Thyroid gland (tissue), 4 donors: ENCODE measurements around the gene TNN.

Experiments
- POLR2A ChIP-seq, 2 donors: fragments of 450-650 bp; IDR thresholded peaks; one replicate each; pipeline ENCODE4 v1.6.1; 2017; ENCODE audit warnings: antibody characterized with exemption in 2 of 2, mild to moderate bottlenecking in 2 of 2, moderate library complexity in 1 of 2
- TF ChIP-seq, protein P1 (sequence below), 6 experiments: fragments of 200-600 bp in 3 of 6; fragments of 450-650 bp in 3 of 6; sonication (generic) in 3 of 6; IDR thresholded peaks; one replicate each; pipeline ENCODE4 v1.5.1; 2016 to 2019; ENCODE audit warnings: antibody characterized with exemption in 6 of 6, mild to moderate bottlenecking in 2 of 6, inconsistent platforms in 1 of 6, moderate library complexity in 1 of 6

DNA sequence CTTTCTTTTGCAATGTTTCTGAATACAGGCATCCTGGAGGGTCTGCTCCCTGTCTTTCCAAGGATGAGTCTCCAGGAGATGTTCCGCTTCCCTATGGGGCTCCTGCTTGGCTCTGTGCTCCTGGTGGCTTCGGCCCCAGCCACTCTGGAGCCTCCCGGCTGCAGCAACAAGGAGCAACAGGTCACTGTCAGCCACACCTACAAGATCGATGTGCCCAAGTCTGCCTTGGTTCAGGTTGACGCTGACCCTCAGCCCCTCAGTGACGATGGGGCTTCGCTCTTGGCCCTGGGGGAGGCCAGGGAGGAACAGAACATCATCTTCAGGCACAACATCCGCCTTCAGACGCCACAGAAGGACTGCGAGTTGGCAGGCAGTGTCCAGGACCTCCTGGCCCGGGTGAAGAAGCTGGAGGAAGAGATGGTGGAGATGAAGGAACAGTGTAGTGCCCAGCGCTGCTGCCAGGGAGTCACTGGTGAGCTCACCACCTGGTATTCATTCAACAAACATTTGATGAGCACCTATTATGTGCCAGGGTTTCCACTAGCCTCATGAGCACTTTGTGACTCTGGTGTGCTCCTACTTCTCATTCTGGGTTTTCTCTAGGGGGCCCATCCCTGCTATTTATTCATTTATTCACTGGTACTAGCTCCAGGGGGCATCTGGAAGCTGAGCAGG lies 9.9 kb downstream of the TNN start:
- TF ChIP-seq, protein P1, sequence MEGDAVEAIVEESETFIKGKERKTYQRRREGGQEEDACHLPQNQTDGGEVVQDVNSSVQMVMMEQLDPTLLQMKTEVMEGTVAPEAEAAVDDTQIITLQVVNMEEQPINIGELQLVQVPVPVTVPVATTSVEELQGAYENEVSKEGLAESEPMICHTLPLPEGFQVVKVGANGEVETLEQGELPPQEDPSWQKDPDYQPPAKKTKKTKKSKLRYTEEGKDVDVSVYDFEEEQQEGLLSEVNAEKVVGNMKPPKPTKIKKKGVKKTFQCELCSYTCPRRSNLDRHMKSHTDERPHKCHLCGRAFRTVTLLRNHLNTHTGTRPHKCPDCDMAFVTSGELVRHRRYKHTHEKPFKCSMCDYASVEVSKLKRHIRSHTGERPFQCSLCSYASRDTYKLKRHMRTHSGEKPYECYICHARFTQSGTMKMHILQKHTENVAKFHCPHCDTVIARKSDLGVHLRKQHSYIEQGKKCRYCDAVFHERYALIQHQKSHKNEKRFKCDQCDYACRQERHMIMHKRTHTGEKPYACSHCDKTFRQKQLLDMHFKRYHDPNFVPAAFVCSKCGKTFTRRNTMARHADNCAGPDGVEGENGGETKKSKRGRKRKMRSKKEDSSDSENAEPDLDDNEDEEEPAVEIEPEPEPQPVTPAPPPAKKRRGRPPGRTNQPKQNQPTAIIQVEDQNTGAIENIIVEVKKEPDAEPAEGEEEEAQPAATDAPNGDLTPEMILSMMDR (IDR thresholded peaks at IDR 0.05), result no peak
- no peak for TF ChIP-seq POLR2A (IDR thresholded peaks at IDR 0.05)
